Measurements from ENCODE around the gene IFIT1.
A peak's percentile ranks its signal among the peaks of the same experiment; 100 is the strongest.
"Not testable (repeated sequence)": the region's sequence is repeated elsewhere in the genome, so short reads cannot be mapped to it uniquely, and the experiment has no call there.

IFIT1 gene

DNA sequence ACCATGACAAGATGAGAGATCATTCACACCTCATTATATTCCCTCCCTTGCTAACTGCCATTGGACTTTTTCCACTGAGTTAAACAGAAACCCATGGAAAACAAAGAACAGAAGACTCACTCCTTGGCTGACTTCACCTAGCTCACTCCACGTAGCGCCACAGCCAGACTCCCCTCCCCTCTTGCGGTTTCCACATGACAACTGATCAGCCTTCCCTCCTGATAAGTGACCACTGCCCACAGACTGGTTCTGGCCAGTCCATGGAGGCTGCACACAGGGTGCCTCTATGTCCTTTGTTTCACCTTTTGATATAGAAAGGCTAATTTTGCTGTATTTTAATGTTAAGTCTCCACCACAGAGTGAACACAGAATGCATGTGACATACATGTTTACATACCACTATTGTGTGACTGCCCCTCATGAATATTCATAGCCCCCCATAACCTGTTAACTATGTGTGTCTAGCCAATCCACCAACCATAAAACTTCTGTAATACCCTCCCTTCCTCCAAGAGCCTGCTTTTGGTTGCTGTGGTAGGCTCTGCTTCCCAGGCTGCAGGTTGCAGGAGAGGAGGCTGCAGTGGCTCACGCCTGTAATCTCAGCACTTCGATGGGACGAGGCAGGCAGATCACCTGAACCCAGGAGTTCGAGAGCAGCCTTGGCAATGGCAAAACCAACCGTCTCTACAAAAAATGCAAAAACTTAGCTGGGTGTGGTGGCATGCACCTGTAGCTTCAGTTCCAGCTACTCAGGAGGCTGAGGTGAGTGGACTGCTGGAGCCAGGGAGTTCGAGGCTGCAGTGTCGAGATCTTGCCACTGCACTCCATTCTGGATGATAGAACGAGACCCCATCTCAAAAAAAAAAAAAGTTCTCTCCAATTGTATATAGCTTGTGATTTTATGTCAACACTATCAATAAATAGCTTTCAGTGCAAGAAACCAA is 12.0 kb downstream of the IFIT1 start:
- DNase-seq, result no peak

DNA sequence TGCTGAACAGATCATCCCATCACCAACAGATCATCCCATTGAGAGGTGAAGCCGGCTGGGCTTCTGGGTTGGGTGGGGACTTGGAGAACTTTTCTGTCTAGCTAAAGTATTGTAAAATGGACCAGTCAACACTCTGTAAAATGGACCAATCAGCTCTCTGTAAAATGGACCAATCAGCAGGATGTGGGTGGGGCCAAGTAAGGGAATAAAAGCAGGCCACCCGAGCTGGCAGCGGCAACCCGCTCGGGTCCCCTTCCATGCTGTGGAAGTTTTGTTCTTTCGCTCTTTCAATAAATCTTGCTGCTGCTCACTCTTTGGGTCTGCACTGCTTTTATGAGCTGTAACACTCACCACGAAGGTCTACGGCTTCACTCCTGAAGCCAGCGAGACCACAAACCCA is 13.8 kb downstream of the IFIT1 start:
- DNase-seq, result not testable (repeated sequence)

DNA sequence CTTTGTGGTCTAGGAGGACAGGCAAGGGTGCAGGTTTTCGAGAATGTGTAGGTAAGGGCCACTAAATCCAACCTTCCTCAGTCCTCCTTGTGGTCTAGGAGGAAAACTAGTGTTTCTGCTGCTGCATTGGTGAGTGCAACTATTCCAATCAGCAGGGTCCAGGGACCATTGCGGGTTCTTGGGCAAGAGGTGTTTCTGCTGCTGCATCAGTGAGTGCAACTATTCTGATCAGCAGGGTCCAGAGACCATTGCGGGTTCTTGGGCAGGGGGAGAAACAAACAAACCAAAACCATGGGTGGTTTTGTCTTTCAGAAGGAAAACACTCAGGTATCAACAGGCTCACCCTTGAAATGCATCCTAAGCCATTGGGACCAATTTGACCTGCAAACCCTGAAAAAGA is 15.4 kb downstream of the IFIT1 start:
- not testable (repeated sequence) for DNase-seq

DNA sequence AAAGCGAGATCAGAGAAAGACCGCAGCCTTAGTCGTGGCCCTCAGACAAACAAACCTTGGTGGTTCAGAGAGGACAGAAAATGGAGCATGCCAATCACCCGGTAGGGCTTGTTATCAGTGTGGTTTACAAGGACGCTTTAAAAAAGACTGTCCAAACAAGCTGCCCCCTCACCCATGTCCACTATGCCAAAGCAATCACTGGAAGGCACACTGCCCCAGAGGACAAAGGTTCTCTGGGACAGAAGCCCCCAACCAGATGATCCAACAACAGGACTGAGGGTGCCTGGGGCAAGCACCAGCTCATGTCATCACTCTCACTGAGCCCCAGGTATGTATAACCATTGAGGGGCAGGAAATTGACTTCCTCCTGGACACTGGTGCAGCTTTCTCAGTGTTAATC is 16.9 kb downstream of the IFIT1 start:
- not testable (repeated sequence) for DNase-seq

DNA sequence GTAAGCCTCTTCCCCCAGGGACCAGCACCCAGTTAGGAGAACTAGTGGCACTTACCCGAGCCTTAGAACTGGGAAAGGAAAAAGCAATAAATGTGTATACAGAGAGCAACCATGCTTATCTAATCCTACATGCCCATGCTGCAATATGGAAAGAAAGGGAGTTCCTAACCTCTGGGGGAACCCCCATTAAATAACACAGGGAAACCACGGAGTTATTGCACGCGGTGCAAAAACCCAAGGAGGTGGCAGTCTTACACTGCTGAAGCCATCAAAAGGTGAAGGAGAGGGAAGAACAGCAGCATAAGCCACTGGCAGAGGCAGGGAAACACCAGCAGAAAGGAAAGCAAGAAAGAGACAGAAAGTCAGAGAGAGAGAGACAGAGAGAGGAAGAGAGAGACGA is 18.1 kb downstream of the IFIT1 start:
- DNase-seq, result not testable (repeated sequence)

DNA sequence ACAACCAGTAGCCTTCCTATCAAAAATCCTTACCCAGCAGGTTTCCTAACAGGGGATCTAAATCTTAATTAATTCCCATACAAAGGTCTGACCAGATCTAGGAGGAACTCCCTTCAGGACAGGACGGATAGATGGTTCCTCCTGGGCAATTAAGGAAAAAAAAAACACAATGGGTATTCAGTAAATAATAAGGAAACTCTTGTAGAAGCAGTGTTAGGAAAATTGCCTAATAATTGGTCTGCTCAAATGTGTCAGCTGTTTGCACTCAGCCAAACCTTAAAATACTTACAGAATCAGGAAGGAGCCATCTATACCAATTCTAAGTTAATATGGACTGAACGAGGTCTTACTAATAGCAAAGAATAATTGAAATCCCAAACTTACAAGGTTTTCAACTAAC is 18.7 kb downstream of the IFIT1 start:
- DNase-seq, result not testable (repeated sequence)

DNA sequence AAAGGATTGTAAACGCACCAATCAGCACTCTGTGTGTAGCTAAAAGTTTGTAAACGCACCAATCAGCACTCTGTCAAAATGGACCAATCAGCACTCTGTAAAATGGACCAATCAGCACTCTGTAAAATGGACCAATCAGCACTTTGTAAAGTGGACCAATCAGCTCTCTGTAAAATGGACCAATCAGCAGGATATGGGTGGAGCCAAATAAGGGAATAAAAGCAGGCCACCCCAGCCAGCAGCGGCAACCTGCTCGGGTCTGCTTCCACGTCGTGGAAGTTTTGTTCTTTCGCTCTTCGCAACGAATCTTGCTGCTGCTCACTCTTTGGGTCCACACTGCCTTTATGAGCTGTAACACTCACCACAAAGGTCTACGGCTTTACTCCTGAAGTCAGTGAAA is 19.9 kb downstream of the IFIT1 start:
- DNase-seq, result not testable (repeated sequence)

DNA sequence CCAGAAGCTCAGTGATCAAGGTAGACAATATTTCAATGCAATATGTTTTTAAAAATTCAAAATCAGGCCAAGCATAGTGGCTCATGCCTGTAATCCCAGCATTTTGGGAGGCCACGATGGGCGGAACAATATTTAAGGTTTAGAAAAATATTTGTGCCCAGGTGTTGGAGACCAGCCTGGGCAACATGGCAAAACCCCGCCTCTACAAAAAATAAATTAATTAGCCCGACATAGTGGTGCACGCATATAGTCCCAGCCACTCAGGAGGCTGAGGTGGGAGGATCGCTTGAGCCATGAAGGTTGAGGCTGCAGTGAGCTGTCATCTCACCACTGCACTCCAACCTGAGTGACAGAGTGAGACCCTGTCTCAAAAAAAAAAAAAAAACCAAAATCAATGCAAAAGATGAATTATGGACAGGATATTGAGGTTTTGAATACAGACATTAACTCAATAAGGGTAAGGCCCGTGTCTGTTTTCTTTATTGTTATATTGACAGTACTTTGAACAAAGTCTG is 21.0 kb downstream of the IFIT1 start:
- no peak for DNase-seq

DNA sequence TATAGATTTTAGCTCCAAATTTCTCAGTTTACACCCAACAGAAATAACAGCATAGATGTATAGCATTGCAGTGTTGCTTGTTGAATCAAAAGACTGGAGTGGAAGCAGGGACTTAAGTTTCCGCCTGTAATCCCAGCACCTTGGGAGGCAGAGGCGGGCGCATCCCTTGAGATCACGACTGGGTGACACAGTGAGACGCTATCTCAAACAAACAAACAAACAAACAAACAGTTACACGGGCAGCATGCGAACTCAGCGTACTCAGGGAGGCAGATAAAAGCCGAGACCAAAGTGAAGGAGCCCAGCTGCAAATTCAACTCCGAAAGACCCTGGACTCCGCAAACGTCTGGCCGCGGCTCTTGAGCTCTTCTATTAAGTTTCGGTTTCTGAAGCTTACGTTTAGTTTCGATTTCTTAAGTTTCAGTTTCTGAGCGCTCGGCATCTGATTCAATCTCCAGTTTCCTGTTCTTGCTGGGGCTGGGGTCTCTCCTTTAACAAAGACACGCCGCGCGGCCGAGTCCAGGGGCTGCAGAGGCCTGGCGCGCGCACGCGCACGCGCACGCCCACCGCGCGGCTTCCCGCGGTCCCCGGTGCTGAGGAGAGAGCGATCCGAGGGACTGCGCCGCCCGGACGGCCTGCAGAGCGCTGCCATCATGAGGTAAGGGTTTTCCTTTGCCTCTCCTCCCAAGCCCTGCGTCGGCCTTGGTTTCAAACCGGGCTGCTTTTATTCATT is 21.9 kb downstream of the IFIT1 start, which contains the start of gene IFIT5:
Gene IFIT5 (plus strand): TSS at position 423 of the 733 bp plus-strand sequence. CDS start 231 bp downstream, at position 654.
- peak; percentile 56 for DNase-seq

DNA sequence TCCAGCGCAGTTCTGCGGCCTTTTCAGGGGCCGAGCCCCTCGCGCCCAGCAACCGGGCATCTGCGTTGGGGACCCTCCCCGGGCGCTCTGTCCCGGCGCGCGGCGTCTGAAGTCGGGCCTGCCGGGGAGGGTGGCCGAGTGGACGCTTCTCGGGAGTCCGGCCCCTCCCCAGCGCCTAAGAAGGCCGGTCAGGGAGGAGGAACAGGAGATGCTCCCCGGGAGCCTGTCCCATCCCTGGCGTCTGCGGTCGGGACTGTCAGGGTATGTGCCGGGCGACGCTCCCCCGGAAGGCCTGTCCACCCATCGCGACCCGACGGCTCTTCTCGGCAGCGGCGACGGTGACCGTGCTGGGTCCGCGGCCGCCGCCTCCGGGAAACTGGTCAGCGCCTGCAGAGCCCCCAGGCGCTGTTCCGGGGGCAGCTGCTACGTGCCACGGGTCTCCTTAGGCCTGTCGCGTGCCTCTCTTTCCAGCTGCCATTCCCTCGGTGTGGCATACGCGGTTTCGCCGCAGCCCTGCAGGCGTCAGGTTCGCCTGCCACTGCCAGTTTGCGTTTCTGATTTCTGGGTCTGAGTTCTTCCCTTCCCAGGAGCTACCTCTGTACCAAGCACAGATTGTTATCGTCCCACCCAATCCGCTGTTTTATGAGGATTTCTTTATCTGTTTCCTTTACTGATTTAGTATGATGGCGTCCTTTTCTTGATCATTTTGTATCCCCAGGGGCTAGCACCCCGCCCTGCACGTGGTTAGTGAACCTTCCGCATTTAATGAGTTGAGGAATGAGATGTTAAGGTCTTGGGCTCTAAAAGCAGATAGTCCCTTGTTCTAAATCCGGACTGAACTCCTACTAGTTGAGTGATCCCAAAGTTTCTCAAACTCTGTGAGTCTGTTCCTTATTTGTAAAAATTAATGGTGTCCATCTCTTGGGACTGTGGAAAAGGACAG is 22.7 kb downstream of the IFIT1 start:
- DNase-seq, result peak; percentile 44

DNA sequence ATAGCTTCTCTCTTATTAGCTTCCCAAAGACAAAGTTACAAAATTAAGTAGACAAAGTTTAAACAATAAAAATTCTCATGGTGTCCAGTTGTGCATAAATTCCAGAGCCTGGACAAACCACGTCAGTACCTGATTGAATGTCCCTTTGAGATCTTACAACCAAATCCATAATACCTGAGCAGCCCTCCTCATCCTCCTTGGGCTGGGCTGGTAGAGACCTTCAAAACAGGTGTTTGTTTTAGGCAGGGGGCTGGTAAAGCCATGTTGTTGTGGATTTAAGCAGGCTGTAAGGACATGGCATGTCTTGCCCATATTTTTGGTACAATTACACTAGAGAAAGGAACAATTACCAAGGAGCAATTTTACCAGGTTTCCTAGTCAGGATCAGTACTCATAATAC is 24.0 kb downstream of the IFIT1 start:
- no peak for DNase-seq

DNA sequence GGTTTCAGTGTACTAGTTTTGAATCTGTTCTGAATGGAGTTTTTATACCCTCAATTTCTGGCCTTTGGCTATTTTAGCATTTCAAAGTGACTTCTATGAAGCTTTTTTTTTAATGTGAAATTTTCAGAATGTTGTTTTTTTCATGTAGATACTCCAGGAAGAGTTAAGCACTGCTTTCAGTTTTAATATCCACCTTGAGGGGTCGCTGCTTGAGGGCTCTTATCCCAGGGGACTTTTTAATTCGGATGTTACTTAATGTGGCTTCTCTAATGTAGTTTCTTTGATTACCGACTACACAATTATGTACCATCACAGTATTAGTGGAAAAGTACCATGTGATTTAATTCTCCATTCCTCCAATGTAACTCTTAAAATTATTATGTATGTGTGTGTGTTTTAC is 27.1 kb downstream of the IFIT1 start:
- no peak for DNase-seq

DNA sequence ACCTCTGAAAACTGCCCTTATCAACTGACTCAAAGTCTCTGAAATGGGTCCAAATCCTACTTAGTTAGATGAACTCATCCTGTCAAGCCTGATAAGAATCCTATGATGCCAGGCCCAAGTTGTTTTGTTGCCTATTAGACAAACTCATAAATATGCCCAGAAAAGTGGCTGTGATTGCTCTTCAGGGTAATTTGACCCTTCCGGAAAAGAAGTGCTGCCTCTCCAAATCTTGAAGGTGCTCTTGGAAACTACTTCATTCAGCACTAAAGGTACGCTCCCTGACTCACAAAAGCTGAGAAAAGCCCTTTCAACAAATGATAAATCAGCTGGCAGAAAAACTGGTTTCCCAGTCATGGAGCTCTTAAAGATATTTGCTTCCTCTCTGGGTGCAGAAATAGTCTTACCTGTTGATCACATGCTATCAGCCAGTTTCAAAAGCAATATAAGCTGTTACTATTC is 28.6 kb downstream of the IFIT1 start:
- no peak for DNase-seq

DNA sequence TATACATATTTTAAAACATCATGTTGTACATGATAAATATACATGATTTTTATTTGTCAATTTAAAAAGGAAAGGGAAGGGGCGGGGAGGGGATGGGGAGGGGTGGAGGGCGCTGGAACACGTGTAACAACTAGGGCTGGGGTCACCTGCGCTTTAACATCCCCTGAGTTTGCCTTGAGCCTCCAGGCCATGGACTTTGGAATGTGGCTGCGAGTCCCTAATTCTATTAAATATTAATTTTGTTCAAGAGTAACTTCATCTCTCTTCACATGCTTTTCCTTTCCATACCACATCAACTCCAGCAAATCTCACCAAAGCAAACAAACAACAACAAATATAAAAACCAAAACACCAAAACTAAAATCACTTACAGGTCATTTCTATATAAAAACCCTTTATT is 32.6 kb downstream of the IFIT1 start:
- DNase-seq, result no peak

DNA sequence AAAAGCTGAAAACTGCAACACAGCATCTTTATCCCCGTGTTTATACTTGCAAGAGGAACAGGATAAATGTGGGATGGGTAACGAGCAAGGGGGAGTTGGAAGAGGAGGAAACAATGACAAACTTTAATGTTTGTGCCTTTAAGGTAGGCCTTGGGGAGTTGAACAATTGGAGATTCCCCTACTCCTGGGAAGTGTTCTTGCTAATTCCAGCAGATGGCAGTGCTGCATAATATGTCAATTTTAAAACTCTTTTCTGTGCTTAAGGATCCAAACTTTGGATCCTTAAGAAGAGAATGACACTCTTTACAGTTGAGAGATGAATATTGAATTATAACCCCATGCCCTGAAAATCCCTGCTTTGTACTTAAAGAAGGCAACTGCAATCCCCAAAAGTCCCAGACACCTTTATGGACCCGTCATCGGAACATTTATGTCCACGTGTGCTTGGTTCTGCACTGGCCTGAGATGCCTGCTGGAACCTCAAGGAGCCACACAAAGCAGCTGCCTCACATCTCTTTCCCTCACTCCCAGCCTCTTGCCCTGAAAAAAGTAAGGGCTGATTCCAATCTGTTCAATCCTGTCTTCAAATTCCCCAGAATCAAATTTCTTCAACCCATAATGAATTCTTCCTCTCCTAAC is 33.9 kb downstream of the IFIT1 start:
- DNase-seq, result no peak

DNA sequence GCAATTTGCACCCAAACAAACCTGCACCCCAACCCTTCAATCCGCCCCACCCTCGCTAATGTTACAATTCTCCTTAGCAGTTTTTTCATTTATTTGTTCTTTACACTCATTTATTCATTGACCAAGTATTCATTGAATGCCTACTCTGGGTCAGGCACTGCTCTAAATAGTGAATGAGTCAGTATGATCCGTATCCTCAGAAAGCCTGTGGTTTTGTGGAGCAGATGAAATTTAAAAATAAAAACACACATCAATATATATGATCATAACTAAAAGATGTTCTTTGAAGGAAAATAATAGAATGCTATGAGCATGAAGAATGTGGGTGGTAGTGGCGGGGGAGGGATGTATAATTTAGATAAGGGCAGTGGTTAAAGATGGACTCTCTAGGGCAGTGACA is 35.2 kb downstream of the IFIT1 start:
- DNase-seq, result no peak

DNA sequence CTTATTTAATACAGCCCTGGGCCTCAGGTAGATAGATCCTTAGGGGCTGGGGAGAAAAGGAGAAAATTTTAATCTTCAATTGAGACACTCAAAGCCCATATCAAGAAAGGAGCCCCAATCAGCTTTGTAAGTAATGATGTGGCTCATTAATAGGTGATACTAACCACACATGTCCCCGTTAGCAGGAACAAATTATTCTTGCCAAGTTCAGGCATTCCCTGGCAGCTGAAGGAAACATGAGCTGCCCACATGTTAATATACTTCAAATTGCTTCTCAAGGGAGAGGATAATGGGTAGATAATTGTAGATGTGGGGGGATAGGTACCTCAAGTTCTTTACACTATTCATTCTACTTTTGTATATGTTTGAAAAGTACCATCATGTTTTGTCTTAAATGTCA is 36.5 kb downstream of the IFIT1 start:
- peak; percentile 9 for DNase-seq

DNA sequence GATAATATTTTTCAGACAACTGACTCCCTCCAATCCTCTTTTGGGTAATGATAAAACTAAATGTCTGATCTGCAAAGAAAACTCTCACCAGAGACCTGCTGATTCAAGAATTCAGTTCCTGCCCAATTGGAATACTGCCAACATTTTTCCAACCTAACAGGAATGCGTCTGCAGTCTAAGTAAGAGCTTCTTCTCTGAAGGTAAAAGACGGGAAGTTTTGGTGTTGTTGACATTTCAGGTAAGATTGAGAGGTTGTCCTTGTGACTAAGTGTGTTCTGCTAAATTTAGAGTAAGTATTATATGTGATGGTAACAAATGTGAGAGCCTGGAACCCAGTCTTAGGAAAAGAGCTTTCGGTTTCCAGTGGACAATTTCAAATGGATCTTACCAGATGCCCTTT is 39.6 kb downstream of the IFIT1 start:
- DNase-seq, result no peak

DNA sequence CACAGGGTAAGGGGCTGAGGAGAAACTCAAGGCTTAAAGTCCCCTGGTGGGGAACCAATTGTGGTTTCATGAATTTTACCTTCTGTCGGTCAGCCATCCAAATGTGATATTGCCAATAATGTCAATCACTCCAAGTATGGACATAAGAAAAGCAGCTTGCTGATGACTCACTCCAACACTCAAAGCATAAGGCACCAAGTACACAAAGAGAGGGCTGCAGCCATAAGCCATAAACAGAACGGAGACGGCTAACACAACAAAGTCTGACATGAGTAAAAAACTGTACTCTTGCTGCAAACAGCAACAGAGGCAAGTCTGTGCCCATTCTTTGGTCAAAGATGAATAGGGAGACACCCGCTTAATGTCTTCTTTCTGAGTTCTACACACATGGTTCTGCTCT is 46.1 kb downstream of the IFIT1 start:
- no peak for DNase-seq

DNA sequence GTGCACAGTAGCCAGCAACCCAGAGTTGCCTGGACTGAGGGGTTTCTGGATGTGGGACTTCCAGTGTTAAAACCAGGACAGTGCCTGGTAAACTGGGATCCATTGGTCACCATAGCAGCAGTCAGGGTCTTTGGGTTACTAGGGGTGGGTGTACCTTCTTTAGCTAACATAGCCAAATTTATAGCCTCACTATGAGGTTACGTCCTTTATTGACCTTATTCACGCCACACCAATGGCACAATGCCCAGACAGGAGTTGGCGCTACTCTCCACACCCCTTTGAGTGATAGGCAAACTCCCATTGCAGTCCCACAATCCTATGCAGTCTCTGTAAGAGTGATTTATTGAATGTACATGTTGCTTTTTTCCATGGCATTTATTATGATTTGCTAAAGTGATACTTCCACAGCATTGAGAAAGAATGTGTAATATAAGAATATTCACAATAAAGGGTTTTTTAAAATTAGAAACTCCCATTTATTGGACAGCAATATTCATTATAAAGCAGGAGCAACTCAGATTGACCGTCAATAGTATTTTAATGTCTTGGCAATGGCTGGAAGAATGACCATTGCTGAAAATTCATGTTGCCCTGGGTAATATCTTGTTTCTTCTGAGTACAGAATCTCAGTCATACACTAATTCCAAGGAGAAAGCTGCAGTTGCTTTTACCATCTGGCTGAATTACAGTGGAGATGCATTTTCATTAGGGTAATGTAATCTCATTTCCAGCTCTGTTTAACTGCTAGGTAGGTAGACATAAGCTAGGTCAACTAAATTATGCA is 48.0 kb downstream of the IFIT1 start:
- peak; percentile 16 for DNase-seq

DNA sequence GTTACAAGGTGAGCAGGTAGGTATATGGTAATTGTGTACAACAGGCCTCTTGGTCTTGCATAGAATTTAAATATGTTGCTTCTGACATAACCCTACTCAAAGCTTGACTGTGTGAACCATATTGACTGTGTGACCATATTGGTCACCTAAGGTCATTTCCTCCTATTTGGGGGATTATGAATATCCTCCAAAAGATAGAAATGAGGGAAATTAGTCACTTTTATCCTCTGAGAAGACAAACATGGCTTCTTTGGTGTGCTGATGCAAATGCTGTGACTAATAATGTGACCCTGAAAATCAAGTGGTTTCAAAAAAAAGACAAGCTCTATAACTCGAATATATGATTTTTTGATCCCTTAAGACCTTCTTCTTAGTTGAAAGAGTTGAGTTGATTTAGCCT is 49.9 kb downstream of the IFIT1 start:
- DNase-seq, result no peak
